ENCODE data around the gene SMIM38.
"Not testable (repeated sequence)": the region's sequence is repeated elsewhere in the genome, so short reads cannot be mapped to it uniquely, and the experiment has no call there.

Gene SMIM38

DNA sequence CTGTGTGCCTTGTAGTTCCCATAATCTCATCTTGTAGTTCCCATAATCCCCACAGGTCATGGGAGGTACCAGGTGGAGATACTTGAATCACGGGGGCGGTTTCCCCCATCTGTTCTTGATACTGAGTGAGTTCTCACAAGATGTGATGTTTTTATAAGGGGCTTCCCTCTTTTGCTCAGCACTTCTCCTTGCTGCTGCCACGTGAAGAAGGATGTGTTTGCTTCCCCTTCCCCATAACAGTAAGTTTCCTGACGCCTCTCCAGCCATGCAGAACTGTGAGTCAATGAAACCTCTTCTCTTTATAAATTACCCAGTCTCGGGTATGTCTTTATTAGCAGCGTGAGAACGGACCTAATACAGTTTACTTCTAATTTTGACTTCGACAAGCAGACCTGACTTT is 14.0 kb upstream of the SMIM38 start:
- no peak for DNase-seq

DNA sequence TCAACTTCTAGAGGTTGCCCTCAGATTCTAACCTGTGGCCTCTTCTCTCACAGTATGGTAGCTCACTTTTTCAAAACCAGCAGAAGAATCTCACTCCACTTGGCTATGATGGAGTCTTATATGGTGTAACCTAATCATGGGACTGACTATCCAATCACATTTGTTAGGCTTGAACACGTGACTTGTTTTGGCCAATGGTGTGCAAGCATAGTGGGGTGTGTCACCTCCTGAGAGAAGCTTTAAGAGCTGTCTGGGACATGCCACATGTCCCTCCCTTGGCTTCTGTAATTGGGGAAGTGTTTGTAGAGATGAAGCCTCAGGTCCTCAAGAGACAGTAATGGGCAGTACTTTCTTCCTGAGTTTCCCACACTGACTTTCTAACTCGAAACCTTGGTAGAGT is 12.8 kb upstream of the SMIM38 start:
- DNase-seq: no peak

DNA sequence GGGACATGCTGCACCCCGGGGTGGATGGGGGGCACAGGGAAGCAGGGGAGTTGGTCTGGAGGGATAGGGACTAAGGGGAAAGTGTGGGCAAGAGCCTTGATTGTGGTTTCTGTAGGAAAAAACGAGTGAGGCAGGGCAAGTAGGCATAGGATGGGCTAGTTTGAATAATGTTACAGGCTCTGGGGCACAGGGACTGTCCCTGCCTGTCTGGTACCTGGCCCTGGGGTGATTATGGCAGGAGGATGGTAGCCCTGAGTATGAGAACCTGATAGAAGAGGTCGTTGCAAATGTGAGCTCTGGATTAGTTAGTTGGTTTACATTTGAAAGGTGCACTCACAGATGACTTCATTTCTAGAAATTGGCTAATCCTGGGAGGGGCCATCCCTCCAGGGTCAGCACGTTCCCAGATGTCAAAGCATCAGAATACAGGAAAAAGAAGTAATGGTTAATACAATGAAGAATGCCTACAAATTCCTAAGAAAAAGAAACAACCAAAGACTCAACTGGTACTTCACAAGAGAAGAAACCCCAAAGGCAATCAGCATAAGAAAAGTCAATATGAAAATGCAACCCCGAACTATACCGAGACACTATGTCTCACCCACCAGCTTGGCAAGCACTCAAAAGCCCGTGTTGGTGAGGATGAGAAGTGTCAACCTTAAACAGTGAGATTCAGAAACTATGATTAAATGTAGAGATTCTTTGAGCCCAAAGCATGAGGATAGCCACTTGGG is 11.3 kb upstream of the SMIM38 start:
- no peak for DNase-seq

DNA sequence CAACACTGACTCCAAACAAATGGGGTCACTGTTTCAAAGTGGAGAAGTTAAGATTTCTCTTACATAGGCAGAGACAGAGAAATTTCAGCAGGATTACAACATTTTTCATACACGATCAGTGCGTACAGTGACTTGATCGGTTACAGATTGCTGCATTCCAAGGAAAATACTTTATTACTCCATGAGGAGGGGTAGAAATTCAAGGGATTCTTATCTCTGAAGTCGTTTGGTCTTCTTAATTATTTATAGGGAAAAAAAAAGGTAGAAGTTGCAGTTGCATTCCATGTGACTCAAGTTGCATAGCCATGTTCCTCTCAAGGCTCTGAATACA is 10.7 kb upstream of the SMIM38 start:
- DNase-seq: no peak

DNA sequence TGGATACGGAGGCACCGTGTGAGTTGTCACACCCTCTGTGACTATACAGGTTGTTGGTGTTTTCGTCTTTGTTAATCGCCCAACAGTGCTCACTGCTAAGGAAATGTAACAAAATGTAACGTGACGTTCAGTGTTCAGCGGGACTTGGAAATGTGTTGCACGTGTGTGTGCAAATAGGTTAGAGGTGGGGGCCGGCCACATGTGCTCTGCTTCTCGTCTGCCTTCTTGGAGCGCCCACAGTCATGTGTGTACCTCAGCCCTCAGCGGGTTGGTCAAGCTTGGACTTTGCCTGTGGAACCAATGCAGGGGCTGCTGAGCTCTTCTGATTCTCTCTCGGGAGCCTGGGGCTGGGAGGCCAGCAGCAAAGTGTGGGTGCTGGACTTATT is 7.4 kb upstream of the SMIM38 start:
- DNase-seq: no peak

DNA sequence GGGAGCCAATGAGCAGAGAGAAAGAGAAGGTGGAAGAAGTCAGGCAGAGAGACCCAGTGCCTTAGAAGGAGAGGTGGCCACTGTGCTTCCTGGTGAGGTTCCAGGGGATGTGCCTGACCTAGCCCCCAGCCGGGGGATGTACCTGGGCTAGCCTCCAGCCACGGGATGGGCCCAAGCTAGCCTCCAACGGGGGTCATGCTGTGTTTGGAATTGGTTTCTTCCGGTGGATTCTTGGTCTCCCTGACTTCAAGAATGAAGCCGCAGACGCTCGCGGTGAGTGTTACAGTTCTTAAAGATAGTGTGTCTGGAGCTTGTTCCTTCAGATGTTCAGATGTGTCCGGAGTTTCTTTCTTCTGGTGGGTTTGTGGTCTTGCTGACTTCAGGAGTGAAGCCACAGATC is 6.9 kb upstream of the SMIM38 start:
- no peak for DNase-seq

DNA sequence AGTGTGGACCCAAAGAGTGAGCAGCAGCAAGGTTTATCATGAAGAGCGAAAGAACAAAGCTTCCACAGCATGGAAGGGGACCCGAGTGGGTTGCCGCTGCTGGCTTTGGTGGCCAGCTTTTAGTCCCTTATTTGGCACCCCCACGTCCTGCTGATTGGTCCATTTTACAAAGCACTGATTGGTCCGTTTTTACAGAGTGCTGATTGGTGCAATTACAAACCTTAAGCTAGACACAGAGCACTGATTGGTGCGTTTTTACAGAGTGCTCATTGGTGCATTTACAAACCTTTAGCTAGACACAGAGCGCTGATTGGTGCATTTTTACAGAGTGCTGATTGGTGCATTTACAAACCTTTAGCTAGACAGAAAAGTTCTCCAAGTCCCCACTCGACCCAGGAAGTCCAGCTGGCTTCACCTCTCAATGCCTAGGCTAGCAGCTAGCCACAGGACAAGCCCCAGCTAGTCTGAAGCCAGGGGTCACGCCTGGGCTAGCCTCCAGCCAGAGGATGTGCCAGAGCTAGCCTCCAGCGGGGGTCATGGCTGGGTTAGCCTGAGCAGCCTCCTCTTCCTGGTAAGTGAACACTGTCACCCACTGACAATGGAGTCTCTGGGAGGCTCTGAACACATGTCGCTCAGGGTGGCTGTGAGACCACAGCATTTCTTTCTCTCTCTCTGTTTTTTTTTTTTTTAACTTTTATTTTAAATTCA is 6.2 kb upstream of the SMIM38 start:
- DNase-seq: not testable (repeated sequence)

DNA sequence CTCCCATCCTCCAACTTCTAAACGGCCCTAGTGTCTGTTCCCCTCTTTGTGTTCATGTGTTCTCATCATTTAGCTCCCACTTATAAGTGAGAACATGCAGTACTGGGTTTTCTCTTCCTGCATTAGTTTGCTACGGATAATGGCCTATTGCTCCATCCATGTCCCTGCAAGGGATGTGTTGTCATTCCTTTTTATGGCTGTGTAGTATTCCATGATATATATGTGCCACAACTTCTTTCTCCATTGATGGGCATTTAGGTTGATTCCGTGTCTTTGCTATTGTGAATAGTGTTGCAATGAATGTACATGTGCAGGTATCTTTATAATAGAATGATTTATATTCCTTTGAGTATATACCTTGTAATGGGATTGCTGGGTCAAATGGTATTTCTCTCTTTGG is 5.6 kb upstream of the SMIM38 start:
- no peak for DNase-seq

DNA sequence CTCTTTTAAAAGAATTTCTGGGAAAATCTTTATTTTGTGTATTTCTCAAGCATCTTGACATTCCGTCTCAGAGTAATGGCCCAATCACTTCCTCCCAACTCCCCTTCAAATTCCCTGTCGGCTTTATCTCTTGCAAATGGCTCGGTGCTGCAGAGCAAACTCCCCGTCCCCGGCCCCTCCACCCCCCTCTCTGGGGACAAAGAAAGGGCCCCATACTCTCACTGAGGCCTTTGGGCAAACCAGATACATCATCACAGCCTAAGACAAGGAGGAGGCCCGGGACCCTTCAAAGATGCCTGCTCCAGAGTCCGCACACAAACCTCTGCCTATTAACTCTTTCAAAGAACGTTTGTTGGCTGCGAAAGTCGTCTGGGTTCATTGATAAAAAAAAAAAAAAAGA is 3.9 kb upstream of the SMIM38 start:
- DNase-seq: no peak

DNA sequence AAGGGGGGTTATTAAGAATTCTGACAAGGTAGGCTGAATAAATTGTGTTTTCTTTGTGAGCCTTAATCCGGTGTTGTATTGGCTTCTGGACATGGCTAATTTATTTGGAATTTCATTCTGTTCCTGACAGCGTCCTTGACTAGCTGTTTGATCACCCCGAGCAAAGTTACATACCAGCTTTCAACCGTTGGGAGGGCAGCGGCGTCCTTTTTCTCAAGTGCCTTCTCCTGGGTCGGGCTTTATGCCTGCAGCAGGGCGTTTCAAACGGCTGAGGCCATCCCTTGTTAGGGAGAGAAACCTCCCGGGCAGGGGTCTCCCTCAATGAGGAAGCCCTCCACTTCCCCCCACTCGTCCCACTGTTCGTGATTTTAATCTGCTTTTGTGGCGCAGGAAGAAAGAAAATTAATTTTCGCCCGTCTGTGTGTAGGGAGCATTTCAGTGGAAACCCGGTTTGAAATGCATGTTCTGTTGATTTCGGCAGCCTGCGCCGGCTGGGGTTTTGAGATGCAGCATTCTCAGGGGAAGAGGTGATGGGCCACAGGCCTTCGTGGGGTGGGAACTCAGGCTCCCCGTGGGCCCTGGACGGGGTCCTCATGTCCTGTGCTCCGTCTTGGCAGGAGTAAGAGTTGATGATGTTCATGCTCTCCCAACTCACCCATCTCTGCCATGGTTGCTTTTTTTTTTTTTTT is 2.9 kb upstream of the SMIM38 start:
- no peak for DNase-seq

DNA sequence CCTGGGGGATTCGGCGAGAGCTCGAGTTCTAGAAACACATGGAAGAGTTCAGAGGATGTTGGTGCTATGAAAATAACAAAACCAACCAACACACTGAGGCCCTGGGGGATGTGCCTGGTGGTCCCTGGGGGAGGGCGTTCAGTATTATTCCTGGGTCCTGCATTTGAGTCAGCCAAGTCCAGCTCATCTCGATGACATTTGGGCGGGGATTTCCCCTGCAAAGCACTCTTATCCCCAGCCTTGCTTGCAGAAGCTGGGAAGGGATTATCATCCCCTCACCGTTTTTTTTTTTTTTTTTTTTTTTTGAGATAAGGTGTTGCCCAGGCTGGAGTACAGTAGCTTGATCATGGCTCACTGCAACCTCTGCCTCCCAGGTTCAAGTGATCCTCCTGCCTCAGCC is 2.1 kb upstream of the SMIM38 start:
- no peak for DNase-seq

DNA sequence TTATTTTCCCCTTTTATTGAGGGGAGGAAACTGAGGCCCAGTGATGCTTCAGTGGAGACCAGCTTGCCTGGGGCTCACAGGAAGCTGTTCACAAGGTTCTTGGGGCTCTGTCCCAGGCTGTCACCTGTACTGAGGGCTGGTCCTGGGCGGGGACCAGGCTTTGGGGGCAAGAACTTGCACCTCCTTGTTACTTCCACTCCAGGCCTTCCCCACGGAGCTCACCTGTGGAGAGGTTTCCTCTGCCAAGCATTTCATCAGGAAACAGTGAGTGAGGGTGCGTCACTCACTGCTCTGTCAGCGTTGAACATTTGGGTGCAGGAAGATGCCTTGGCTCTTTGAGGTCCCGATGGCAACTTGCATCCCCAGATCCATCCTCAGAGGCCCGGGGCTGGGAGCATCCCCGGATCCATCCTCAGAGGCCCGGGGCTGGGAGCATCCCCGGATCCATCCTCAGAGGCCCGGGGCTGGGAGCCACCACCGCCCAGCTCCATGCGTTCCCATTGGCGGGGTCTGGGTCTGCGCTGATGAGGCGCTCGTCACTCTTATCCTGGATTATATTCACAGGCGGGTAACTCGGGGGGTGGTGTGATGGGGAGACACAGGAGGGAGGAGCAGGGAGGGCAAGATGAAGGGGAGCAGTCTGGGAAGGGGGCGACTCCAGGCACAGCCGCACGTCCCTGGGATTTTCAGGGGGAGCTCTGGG is 1.4 kb upstream of the SMIM38 start:
- DNase-seq: no peak

DNA sequence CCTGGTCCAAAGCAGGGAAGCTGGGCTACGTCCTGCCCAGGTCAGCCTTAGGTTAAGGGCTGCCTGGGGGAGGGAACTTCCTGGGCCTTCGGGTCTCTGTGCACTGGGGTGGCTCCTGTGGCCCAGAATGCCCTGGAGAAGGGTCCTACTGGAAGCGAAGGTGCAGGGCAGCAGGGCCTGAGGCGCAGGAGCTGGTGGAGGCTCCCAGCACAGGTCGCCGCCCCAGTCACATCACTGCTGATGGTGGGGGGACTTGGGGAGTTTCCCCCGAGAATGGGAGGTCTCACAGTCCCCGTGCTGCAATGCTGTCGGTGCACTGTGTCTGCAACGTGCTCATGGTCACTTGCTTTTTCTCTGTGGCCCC is 815 bp upstream of the SMIM38 start:
- DNase-seq: no peak

DNA sequence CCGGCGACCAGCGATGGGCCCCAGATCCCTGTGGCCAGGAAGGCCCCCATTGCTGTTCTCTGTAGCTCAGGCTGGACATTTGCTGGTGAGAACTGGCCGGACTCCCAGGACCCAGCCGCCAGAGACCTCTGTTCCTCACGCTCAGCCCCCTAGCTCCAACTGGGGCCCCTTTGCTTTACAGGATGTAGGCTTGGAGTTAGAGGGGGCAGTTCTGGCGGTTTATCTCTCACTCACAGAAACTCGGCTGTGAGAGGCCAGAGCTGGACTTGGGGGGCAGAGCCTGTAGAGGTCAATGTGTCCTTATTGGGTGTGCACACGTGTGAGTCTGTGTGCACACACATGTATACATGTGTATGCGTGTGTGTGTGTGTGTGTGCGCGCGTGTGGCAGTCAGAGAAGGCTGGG is 502 bp downstream of the SMIM38 start:
- no peak for DNase-seq

DNA sequence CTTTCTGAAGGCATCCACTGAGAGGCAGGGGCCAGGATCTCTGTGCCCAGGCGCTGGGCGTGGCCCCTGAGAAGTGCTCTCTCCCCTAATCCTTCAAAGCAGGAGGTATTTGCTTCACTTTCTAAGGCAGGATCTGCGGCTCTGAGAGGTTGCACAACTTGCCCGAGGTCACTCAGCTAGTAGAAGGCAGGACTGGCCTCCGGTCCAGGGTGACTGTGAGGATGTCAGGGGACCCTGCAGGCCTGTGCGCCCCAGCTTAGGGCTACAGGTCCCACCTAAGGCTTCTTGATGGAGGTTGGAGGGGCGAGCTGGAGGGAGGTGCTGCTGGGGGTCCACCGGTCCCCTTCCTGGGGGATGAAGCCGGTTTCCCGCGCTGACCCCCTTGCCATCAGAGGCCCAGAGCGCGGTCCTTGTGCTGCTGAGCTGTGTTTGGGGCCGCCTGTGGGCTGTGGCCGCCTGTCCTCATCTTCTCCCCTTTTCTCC is 979 bp downstream of the SMIM38 start:
- no peak for DNase-seq

DNA sequence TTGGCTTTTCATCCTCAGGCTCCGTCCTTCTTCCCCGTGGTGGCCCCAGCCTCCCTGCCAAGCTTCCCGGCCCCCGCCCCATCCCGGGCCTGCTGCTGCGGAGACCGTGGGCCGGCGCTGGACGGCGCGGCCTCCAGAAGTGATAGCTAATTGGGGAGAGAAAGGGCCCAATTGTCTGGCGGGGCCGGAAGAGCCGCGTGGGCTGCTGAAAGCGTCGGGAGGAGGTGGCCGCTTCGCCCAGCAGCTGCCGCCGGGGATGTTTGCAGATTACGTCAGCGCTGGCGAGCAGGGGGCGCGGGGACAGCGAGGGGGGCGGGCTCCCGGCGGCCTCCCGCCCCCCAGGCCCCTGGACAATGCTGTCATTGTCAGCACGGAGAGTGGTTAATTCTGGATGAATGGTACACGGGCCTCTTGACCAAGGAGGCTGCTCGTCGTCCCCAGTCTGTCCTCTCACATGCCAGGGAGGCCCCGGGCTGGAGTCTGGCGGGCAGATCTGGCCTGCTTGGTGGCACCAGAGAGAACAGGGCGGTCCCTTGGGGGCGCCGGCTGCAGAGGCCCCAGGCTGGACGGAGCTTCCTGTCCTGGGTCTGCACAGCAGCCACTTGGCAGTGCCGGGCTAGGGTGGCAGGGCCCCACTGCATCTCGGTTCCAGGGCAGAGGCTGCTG is 1.6 kb downstream of the SMIM38 start:
- DNase-seq: no peak

DNA sequence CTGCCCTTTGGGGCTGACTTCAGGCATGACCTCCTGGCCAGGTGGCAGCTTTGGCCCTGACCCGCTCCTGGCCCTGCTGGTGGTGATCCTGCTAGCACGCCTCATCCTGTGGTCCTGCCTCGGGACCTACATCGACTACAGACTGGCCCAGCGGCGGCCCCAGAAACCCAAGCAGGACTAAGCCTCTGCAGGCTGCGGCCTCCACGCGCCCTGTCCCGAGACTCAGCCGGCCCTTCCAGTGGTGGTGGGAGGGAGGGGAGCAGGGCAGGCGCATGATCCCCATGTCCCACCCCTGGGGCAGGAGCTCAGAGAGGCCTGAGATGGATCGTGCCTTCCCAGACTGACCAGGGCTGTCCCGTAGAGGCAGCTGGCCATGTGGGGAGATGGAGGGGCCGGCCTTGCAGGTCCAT is 2.1 kb downstream of the SMIM38 start:
- no peak for DNase-seq

DNA sequence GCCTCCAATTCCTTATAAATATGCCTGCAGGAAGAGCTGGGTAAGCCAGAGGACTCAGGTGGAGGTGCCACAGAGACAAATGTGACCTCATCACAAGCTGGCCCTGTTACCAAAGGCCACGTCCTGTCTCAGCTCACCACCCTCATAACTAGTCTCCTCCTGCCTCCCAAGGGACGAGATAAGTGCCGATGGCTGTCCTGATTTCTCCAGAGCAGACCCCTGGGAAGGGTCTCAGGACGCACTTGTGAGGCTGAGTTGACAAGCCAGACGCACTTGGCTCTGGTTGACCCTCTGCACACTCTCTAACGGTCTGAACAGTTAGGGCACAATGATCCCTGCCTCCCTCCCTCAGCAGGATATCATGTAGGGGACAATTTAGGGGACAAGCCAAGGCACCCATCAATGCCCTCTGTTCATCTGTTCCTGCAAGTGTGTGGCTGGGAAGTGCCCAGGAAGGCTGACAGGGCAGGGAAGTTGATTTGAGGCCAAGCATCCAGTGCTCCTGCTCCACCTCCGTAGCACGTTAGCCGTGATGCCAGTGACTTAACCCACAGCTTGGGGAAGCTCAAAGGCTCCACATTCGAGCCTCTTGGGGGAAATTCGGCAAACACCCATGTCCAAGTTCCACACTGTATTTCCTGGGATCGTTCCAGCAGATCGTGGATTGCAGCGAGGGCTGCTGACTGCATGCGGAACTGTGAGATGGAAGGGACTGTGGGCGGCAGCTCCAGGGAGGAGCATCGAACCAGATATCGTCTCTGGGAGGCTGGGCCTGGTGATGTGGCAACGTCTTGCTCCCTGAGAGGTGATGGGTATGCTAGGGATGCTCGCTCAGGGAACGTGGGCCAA is 2.8 kb downstream of the SMIM38 start:
- DNase-seq: no peak

DNA sequence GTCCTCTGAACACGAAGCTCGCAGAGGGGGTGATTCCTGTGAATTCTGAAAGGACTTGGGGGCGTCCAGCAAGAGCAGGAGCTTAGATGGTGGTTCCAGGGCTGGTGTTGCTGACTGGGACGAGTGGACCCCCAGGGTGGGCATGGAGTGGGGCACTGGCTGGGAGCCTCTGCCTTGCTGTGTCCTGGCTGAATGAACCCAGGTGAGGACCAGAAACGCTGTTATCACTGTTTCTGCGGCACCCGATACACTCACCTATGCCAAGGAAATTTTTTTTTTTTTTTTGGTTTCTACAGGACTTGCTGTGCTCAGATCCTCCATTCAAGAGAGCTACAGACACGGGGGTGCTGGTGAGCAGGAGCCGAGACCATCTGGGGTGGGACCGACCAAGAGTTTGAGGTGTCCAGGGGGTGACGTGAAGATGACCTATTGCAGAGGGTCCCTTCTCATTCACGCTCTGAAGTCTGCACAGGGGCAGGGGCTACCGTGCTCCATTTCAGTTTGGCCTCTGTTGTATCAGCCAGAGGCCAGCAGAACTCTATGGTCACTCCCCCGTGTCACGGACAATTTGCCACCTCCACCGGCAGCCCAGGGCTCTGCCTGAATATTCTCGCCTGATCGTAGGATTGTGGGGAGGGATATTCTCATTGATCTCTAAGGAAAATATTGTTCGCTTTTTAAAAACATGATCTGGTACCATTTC is 3.6 kb downstream of the SMIM38 start:
- no peak for DNase-seq

DNA sequence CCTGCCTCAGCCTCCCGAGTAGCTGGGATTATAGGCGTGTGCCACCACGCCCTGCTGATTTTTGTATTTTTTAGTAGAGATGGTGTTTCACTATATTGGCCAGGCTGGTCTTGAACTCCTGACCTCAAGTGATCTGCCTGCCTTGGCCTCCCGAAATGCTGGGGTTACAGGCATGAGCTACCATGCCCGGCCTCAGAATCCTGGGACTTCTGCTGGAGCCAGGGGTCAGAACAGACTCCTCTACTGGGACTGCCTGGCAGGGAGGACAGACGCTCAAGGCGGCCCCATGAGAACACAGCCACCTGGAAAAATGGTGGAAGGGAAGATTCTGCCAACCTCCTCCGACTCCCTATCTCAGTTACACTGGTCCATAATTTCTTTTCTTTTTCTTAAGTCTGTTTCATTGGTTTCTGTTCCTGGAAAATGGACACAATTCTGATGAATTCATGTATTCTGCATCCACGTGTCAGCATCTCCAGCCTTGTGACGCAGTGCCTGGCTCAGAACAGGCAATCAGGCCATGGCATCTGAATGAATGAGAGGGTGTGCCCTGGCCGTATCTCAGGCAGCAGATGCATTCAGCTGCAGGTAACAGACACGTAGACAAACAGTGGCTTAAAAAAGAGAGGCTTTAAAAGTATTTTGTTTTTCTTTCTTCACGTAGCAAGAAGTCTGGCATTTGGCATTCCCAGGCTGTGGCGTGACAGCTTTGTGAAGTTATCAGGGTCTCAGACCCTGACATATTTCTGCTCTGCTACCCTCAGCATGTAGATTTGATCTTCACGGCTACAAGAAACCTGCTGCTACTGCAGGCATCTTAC is 4.8 kb downstream of the SMIM38 start:
- DNase-seq: no peak

DNA sequence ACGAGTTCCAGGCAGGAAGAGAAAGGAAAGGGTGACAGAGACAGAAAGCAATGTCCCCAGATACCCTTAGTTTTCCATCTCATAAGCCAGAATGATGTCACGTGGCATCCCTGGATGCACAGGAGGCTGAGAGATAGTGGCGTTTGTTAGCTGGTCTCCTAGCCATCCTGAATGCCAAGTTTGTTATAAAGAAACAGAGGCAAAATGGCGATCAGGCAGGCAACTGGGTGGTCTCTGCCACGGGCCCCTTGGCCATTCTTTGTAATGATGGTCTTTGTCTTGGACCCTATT is 5.3 kb downstream of the SMIM38 start:
- DNase-seq: no peak

Data from NCI-H2107 (cell line).